HG03460 (cell line): ENCODE measurements around the gene UROD.
"Not testable (repeated sequence)": the region's sequence is repeated elsewhere in the genome, so short reads cannot be mapped to it uniquely, and the experiment has no call there.

Source experiments
- ATAC-seq: cut with Tn5 transposase; IDR thresholded peaks from one replicate; pipeline ENCODE4 v1.9.1; 2021; ENCODE audit not compliant: unreplicated experiment

UROD gene

DNA sequence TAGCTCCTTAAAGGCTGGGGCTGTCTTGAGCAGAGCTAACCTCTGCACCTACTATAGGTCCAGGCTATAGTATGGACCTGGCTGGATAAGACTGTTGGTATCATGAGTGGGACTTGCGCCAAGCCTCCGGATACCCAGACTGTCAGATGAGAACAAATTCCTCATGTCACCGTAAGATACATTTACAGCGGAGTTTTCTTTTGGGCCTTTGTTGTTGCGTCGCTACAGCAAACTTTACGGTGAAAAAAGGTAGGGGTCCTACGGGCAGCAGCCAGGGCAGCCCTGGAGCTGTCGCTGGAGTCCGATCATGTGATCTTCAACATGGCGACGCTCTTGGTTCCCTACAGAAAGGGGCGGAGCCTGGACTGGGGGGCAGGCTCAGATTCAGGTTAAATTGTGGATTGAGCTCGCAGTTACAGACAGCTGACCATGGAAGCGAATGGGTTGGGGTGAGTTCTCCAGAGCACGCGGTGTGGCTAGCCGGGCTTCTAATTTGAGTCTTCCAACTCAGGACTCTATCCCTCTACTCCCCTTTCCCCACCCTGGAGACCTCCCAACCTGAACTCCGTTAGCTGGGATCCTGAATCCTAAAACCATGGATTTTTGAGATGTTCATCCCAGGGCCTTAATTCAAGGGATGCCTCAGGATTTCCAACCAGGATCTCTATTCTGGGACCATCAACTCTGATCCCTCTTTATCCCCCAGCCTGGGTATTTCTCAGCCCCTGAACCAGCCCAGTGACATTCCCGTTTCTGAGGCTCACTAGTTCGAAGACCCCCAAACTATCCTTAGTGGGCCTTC, at the start of gene UROD:
TSS of gene UROD (plus strand) at position 418 of the 802 bp plus-strand sequence. CDS start at position 430, 12 bp downstream.
- peak; percentile 61 for ATAC-seq

GRCh38 chr1:44962729-44963128, 49.3 kb upstream of the UROD start:
- ATAC-seq = no peak

DNA sequence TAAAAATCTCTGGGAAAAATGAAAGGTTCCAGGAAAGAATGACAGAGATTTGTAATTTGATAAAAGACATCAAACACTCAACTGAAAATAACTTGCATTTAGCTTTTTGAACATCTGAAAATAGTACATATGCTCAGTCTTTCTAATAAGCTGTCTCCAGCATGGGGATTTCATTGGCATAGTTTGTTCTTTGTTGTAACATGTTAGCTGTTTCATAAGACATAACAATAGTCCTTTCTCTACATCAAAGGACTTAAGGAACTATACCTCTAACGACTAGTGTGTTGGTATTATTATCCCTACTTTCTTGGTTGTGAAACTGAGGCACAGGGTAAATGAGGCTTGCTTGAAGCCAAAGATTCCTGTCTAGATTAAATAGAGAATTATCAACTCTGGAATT, 47.7 kb upstream of the UROD start:
- no peak for ATAC-seq

DNA sequence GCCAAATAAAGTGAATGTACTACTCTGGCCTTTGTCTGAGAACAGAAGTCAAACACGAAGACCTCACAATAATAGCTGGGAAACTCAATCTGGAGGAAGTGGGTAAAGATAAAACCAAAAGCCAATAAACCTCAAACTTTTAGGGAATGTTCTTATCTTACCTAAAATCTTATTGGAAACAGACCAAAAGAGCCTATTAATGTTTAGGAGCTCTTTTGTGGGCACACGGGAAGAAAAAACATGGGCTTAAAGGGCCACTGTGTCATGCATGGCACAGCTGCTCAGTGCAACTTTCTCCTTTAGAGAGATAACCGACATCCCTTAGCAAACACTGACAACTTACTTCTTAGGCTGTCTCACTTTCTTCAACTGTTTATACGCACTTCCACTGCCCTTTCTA, 41.7 kb upstream of the UROD start:
- ATAC-seq = no peak

- ATAC-seq = no peak
Measured at GRCh38 chr1:44973645-44974044, 38.4 kb upstream of the UROD start.

DNA sequence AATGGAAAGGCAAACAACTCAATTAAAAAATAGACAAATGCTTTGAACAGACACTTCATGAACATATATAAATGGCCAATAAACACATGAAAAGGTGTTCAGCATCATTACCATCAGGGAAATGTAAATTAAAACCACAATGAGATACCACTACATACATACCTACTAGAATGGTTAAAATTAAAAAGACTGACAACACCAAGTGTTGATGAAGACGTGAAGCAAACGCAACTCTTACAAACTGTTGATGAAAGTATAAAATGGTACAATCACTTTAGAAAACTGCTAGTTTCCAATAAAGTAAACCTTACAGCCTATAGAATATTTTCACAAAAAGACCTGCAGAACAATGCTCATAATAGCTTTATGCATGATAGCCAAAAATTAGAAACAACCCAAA, 35.8 kb upstream of the UROD start:
- ATAC-seq = no peak

GRCh38 chr1:44977372-44977771, 34.7 kb upstream of the UROD start:
- ATAC-seq = not testable (repeated sequence)

DNA sequence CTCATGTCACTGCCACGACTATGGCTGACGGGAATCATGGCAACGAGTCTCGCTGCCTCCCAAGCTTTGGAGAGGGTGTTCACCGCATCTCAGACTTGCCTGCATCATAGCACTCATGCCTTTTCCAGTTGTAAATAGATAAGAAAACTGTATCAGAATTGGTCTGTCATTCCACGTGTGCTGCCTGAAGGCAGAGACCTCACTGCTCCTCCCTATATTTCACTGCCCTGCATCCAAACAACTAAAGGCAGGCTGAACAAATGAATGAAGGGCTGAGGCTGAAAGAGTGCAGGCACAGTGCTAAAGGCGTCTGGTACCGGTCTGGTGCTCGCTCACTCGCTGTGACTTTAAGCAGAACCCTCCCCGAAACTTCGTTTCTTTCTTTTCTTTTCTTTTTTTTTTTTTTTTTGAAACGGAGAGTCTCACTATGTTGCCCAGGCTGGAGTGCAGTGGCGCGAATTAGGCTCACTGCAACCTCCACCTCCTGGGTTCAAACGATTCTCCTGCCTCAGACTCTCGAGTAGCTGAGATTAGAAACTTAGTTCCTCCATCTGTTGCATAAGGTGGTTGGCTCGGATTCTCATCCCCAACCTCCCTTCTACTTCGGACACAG, 26.2 kb upstream of the UROD start:
- peak; percentile 12 for ATAC-seq

DNA sequence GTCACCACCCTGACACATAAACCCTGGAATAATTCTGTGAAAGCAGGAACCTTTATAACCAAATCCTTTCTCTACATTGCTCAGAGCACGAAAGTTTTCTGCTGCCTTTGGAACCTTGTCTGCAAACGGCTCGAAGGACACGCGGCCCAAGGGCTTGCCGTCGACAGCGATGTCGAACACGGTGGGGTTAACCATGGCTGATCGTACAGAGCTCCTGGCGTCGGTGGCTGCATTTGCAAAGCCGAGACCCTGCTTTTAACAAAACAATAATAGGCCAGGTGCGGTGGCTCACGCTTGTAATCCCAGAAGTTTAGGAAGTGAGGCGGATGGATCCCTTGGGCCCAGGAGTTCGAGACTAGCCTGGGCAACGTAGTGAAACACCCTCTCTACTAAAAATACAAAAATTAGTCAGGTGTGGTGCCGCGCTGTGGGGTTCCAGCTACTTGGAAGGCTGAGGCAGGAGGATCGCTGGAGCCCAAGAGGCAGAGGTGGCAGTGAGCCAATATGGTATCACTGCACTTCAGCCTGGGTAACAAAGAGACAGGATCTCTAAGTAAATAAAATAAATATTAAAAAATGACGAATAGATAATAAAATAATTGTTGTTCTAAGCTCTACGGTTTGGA, 23.4 kb upstream of the UROD start:
- no peak for ATAC-seq

- no peak for ATAC-seq
Measured at GRCh38 chr1:44994309-44994898, 17.6 kb upstream of the UROD start.

GRCh38 chr1:44995467-44996238, 16.4 kb upstream of the UROD start:
- ATAC-seq = no peak

DNA sequence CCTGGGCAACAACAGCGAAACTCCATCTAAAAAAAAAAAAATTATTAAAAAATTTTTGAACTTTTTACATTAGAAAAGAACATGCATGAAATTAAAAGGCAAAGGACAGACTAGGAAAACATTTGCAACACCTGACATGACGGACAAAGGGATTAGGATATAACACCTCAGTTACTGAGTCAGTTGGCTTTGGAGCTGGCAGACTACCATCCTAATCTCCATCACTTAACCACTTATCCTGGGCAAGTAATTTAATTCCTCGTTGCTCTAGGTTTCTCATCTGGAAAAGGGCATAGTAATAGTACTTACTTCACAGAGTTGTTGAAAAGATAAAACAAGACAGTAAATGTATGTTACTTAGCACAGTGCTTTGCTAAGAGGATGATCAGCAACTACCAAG, 12.8 kb upstream of the UROD start:
- ATAC-seq = no peak

DNA sequence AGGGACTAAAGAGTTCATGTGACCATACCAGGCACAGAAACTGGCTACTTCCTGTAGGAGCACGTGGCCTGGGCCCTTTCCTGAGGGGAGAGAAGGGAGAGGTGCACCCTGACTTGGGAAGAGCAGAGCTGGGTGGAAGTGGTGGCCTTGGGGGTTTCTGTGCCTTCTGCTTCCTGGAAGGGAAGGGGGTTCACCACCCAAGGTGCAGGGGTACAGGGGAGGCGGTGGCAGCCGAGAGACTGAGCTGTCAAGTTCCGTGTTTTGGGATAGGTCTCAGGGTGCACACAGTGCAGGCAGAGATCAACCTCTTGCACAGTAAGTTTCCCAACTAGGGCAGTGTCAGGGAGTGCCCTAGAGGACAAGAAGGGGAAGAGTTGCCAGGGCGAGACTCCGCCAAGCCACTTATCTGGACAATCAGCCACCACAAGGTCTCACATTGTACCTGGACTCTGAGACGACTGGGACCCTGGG, 11.0 kb upstream of the UROD start:
- ATAC-seq = no peak

GRCh38 chr1:45001576-45001975, 10.5 kb upstream of the UROD start:
- ATAC-seq = not testable (repeated sequence)

- no peak for ATAC-seq
Measured at GRCh38 chr1:45002650-45003645, 9.1 kb upstream of the UROD start.

DNA sequence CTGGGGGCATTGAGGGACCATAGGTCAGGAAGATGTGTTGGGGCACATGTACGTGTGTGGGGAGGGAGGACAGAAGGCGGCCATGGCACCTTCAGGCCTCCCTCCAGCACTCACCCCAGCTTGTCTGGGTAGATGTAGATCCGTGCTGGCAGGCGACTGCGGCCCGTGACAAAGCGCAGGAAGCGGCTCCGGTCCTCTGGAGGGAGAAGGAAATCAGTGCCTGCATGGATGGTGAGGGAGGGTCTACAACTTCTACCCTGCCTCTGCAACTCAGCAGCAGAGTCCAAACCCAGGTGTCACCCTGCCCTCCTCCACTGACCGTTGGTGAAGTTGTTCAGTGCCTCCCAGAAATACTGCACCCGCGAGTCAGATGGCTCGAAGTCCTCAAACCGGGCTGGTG, 8.3 kb upstream of the UROD start:
- no peak for ATAC-seq

GRCh38 chr1:45004281-45004920, 7.7 kb upstream of the UROD start:
- no peak for ATAC-seq

DNA sequence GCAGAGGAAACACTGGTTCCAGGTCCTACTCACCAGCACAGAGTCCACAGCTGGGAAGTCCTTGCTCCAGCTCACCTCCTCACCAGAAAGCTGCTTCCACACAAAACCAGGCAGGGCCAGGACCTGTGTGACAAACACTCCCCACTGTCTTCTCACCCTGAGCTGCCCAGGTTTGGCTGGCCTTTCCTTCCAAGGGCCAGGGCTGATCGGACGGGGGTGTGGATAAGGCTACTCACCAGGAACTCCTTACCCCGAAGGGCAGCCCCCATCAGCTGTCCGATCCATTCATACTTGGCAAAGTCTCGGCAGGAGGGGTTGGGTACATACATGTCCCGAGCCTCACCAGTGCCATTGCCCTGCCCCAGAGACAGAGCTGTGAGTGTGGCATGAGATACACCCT, 6.3 kb upstream of the UROD start:
- ATAC-seq = no peak

DNA sequence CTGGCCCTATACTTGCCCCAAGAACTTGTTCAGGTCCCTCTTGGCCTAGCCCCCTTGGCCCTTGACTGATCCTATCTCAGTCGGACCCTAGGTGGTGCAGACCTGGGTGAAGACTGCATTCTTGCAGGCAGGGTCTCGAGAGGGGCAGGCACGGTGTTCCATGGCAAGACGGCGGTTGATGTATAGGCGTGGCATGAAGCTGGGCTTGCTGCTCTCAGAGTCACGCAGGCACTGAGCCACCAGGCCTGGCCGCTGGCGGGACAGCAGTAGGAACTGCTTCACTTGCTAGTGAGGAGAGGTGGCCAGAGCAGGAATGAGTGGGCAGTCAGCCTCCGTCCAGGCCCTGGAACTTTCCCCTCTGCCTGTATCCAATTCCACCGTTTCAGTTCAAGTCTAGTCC, 4.7 kb upstream of the UROD start:
- no peak for ATAC-seq
